Activated CD4-positive, alpha-beta T cell treated with anti-CD3 and anti-CD28 coated beads, Interleukin-2, amount 50 U/mL, for 16 hours (primary cell): ENCODE data around the gene SETSIP.
"Not testable (repeated sequence)": the region's sequence is repeated elsewhere in the genome, so short reads cannot be mapped to it uniquely, and the experiment has no call there.

Experiments used
- DNase-seq: peaks from one replicate; pipeline ENCODE4 v3.0.0-alpha.2; 2020

The SETSIP gene

GRCh38 chr1:92045766-92046495 is 29.3 kb downstream of the SETSIP start:
- no peak for DNase-seq

GRCh38 chr1:92043621-92044020 is 31.6 kb downstream of the SETSIP start:
- DNase-seq = no peak

GRCh38 chr1:92040971-92041370 is 34.2 kb downstream of the SETSIP start:
- no peak for DNase-seq

GRCh38 chr1:92038695-92039346 is 36.4 kb downstream of the SETSIP start:
- DNase-seq = no peak

- no peak for DNase-seq
These were observed 37.8 kb downstream of the SETSIP start for GRCh38 chr1:92037400-92037799.

- DNase-seq = no peak
These were observed 43.7 kb downstream of the SETSIP start for GRCh38 chr1:92031281-92032110.

- peak; percentile 17 for DNase-seq
These were observed 44.5 kb downstream of the SETSIP start for GRCh38 chr1:92030656-92031107.

GRCh38 chr1:92029241-92029922 is 45.8 kb downstream of the SETSIP start:
- DNase-seq = no peak

GRCh38 chr1:92026806-92027205 is 48.4 kb downstream of the SETSIP start:
- DNase-seq = no peak

GRCh38 chr1:92026042-92026441 is 49.2 kb downstream of the SETSIP start:
- DNase-seq = not testable (repeated sequence)
